MV-4-11 (cell line): ENCODE data around the gene TIAL1.
"Not testable (repeated sequence)": the region's sequence is repeated elsewhere in the genome, so short reads cannot be mapped to it uniquely, and the experiment has no call there.

Experiments used
- DNase-seq: peaks from one replicate; lab custom pipeline; 2025; lab: John Stamatoyannopoulos, UW

TIAL1 gene

DNA sequence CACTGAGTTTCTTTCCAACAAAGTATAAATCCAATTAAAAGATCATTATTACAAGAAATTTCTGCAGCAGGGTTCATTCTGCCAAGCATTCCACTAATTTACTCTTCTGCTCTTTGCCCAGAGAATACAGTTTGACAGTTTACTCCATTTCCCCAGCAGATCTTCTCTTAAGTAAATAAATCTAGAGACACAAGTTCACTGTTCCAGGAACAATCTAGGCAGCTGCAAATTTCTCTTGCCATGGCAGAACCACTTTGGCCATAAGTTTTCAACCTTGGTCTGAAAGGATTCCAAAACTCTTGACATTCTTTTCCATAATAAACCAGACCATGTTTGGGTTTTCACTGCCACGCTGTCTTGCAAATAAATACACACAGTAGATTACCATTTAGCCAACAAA, 65.7 kb downstream of the TIAL1 start:
- no peak for DNase-seq

DNA sequence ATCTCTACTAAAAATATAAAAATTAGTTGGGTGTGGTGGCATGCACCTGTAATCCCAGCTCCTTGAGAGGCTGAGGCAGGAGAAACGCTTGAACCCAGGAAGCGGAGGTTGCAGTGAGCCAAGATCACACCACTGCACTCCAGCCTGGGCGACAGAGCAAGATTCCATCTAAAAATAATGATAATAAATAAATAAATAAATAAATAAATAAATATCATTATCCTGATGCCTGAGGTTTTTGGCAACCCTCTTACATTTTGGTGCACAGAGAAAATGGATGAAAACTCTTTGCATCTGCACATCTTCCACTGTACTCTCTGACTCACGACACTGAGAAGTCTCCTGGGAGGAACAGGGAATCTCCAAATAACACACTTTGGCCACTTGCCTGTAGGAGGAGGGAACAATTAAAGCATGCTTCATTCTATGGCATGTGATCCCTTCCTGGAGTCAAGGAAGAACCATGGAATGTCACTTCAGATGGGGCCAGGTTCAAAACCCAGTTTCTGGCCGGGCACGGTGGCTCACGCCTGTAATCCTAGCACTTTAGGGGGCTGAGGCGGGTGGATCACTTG, 68.0 kb downstream of the TIAL1 start:
- not testable (repeated sequence) for DNase-seq

DNA sequence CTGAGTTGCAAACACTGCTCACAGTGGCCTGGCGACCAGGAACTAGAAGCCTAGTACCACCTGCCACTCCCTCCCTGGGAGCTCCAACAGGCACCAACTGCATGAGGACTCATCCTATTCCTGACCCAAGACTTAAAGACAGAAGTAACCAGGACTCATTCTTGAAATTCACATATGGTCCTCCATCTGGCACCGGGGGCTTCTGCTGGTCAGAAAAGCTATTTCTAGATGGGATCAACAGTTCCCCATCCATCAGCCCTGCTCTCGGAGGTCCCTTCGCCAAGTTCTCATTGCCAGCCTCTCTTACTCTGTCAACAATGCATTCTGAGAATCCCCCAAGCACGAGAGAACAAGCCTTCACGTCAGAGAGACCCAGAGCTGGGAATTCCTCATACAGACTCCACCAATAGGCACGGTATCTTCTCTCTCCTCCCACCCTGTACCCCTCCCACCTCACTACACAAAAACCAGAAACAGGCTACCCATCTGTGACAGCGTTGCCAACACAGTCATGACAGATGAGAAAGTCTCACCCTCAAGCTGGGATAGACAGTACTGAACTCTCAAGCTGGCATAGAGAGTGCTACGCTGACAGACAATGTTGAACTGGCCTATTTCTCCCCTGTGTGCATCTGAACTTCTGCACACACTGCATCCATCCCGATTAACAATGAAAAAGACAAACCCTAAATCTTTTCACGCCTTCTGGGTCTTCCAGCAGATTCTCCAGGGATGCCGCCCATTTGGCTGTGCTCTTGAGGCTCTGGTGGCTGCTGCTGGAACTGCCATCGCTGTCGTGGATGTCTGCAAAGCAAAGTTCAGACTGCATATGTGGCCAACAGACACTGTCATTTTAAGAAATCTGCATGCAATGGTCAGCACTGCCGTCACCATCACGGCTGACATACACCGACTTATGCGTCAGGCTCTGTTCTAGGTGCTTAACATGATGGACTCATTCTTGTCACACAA, 69.9 kb downstream of the TIAL1 start:
- no peak for DNase-seq

DNA sequence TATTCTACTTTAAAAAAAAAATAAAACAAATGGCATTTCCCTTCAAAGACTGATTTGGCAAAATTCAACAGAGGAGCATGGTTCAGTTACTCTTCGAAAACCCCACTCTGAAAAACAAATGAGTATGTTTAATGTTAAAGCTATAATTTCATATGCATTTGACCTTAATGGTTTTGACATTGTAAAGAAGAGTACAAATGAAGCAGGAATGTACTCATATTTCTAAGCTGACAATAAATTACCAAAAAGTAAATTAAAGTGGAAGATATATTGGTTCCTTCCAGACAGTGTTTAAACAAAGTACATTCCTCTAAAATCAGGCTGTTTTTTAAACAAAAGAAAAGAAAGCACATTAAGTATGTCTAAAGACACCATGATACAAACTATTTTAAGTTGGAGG, 70.6 kb downstream of the TIAL1 start:
- no peak for DNase-seq

DNA sequence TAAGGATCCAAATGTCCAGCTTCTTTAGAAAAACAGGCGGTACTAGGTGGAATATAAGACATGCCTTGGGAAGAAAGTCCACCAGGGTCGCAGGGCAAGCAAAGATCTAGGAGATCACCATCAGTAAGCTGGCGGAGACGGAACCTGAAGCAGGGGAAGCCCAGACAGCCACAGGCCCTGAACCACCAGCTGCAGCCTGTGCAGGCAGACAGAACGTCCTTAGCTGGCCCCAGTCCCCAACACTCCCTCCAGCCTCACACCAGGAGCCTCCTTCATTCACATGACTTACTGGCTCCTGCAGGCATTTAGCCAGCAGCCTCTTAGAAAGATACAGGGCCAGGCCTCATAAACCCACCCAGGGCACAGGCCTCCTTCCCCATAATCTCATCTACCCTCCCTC, 71.6 kb downstream of the TIAL1 start:
- no peak for DNase-seq

DNA sequence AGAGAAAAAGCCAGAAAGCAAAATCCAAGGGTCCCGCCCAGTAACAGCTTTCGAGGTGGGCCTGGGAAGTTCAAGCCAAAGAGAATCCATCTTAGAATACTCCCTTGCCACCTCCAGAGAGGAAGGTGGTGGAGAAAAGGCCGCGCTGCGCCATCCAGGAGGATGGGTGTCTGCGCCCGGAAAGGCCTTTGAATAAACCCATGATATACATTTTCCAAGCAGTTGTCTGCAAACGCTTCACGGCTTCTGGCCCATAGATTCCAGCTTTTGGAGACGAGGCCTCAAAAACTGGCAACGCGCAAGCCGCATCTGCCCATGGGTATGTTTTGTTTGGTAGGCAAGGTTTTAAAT, 72.1 kb downstream of the TIAL1 start:
- no peak for DNase-seq

DNA sequence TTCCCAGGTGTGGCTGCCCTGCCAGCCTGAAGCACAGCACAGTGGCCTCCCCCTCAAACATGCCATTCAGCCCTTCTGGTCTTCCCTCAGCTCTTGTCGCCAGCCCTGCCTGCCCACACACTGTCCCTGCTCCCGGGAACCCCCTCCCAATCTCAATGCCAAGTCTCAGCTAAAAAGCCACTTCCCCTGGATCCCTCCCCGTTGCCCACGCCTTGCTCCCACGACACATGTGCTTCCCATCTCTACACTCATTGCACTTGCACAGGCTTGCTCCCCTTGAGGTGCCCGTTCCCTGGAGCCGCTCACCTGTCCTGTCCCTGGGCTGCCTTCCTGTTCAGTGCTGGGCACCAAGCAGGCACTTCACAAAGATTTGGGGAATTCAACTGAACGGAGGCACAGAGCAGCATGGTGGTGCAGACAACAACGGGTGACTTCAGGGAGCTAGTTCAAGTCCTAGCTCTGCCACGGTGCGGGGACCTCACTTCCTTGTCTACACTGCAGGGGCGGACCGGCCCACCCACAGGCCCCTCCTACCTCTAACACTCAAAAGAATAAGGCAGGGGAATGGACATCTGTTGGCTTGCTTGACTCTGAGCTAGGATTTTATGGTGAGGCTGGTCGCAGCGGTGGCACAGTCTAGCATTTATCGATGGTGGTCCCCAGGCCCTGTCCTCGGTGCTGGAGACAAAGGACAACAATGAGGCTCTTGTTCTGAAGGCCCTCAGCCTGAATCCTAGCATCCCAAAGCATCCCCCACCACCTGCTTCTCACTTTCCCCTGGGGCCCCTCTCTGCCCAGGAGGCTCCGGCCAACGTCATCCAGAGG, 72.7 kb downstream of the TIAL1 start:
- DNase-seq, result no peak
